Astrocyte (in vitro differentiated cells and primary cell): ENCODE results near the gene KLHL30.

Experiments
- EZH2 ChIP-seq: IDR thresholded peaks from 2 replicates; pipeline ENCODE4 v1.6.1; 2012; ENCODE audit warnings: mild to moderate bottlenecking, low read length, inconsistent platforms; ENCODE audit not compliant: insufficient read depth
- TF ChIP-seq, protein P1 (sequence below): IDR thresholded peaks from 2 replicates; pipeline ENCODE4 v1.5.1; 2011; ENCODE audit warnings: low read depth, mild to moderate bottlenecking, inconsistent platforms, low read length, moderate library complexity; ENCODE audit not compliant: insufficient read depth

DNA sequence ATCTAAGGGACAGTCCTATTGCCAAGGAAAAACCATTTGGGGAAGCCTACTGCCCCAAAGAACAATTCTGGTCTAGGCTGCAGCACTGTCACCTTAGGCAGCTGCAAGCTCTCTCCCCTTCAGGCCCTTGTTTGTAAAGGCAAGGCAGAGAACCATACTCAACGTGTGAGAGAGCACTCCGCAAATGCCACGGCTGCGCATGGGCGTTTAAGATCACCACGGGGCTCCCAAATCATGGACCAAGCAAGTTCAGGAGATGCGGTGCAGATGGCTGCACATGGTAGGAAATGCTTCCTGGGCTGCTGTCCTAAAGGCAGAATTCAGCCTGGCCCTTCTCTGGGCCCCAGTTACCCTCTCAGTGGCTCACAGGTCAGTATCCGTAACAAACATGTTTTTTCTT is 35.8 kb downstream of the KLHL30 start:
- TF ChIP-seq EZH2, result no peak
- TF ChIP-seq, protein P1, sequence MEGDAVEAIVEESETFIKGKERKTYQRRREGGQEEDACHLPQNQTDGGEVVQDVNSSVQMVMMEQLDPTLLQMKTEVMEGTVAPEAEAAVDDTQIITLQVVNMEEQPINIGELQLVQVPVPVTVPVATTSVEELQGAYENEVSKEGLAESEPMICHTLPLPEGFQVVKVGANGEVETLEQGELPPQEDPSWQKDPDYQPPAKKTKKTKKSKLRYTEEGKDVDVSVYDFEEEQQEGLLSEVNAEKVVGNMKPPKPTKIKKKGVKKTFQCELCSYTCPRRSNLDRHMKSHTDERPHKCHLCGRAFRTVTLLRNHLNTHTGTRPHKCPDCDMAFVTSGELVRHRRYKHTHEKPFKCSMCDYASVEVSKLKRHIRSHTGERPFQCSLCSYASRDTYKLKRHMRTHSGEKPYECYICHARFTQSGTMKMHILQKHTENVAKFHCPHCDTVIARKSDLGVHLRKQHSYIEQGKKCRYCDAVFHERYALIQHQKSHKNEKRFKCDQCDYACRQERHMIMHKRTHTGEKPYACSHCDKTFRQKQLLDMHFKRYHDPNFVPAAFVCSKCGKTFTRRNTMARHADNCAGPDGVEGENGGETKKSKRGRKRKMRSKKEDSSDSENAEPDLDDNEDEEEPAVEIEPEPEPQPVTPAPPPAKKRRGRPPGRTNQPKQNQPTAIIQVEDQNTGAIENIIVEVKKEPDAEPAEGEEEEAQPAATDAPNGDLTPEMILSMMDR, result no peak
